GM18498 (cell line): Measurements from ENCODE around the gene ATXN1.
"Not testable (repeated sequence)": the region's sequence is repeated elsewhere in the genome, so short reads cannot be mapped to it uniquely, and the experiment has no call there.

Experiments used
- ATAC-seq: cut with Tn5 transposase; IDR thresholded peaks from one replicate; pipeline ENCODE4 v1.9.1; 2021; ENCODE audit warnings: mild to moderate bottlenecking, moderate library complexity; ENCODE audit not compliant: unreplicated experiment

ATXN1 gene

DNA sequence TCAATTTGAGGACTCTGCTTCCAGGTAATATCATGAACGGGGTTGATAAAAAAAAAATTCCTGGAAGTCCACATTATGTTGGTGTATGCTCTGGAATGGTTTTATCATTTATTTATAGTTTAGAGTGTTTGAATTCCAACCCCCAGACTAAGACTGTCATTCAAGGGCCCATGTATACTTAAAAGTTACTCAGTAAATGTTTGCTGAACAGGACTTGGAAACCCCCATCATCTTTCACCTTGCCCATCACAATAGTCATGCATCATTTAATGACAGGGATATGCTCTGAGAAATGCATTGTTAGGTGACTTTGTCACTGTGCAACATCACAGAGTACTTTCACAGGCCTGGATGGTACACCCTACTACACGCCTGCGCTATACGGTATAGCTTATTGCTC, 104.8 kb downstream of the ATXN1 start:
- ATAC-seq, result no peak

DNA sequence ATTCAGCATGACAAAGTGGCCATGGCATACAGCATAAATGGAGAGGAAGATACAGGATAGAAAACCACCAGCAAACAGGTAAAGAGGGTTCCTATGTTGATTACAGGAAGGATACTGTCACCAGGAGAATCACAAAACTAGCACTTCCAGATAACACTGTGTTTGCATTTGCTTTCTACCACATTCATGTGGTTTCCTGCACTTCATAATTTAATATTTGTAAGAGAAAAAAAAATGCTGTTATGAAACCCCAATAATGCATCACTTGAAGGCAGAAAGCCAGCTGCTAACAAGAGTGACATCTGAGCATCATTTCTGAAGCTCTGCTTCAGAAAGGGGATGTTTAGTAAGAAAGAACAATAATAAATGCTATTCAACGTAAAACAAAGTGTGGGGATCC, 106.6 kb downstream of the ATXN1 start:
- no peak for ATAC-seq

DNA sequence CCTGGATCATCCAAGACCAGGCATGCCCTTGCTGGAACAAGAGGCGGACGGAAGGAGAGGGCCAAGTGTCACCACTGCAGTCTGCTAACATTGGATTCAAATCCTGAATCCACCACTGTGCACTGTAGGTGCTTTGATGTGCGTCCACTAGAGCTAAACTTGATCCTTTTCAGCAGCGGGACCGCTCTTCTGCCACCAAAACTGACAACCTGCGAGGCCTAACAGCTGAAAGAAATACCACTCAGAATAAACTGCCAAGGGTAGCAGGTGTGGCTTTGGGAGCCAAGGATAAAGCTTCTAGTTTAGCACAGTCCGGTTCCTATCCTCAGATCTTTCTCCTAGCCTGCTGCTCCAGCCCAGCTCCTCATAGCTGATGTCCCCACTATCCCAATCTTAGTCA, 108.0 kb downstream of the ATXN1 start:
- no peak for ATAC-seq

DNA sequence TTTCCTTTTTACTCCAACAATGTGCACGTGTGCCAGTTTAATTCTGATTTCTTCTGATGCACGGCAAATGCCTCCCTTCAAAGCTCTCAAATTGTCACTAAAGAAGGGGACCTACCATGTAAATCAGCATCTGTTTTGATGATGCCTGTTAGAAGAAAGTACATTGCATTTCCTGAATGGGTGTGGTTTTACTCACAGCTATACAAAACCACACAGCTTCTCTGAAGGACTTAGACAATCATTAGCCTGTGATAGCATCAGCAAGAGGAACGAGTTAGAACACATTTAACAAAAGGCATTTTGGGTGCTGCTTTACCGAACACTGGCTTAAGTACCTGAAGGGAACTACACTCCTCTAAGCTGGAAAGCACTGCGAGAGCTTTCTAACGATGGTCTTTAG, 109.4 kb downstream of the ATXN1 start:
- peak; percentile 90 for ATAC-seq

DNA sequence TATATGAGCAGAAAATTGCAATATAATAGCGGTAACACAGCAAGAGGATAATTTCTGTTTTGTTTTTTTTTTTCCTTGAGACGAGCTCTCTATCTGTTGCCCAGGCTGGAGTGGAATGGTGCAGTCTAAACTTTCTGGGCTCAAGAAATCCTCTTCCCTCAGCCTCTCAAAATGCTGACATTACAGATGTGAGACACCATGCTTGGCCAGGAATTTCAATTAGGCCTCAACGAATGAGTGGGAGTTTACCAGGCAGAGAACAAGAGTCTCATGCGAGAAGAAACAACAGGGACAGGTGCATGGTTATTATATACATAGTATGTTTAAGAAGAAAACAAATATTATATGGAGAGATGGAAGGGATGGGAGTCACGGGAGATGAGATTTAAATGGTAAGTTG, 111.4 kb downstream of the ATXN1 start:
- ATAC-seq, result no peak

DNA sequence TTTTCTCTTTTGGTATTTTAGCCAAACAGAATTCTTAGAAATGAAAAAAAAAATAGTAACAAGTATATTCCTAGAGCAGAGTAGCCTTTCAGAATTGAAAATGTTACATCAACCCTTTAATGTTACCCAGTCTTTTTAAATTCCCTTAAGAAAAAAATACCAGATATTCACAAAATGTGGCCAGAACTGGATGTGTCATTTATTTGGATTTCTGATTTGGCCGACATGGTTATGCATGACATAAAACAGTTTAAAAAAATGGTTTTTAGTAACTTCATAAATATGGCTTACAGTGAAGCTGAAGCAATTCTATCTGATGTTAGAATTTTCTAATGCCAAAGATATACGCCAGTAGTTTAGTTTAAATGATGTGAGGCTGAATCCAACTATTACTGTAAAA, 112.0 kb downstream of the ATXN1 start:
- no peak for ATAC-seq

DNA sequence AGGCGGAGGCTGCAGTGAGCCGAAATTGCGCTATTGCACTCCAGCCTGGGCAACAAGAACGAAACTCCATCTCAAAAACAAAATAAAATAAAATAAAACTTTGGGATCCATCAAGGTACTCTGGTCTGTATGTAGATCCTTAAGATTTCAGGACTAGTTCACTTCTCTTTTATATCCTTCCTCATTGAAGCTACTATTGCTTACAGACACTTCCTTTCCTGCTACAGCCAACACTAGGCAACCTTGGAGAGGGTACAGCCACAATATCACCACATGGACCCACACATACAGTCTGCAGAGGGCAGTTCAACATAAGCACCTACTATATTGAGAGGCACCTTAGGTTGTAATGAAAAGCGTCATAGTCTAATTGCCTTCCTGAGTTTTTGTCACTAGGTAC, 113.3 kb downstream of the ATXN1 start:
- ATAC-seq, result no peak

DNA sequence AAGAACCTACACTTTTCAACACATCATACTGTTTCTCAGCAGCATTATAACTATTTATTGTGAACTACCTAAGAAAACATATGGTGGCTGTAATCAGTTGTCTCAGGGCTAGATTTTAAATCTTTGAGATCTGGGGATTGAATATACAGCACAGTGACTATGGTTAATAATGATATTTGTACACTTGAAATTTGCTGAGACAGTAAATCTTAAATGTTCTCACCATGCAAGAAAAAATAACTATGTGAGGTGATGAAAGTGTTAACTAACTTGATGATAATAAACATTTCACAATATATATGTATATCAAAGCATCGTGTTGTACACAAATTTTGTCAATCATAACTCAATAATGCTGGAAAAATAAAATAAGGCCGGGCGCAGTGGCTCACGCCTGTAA, 113.8 kb downstream of the ATXN1 start:
- no peak for ATAC-seq

DNA sequence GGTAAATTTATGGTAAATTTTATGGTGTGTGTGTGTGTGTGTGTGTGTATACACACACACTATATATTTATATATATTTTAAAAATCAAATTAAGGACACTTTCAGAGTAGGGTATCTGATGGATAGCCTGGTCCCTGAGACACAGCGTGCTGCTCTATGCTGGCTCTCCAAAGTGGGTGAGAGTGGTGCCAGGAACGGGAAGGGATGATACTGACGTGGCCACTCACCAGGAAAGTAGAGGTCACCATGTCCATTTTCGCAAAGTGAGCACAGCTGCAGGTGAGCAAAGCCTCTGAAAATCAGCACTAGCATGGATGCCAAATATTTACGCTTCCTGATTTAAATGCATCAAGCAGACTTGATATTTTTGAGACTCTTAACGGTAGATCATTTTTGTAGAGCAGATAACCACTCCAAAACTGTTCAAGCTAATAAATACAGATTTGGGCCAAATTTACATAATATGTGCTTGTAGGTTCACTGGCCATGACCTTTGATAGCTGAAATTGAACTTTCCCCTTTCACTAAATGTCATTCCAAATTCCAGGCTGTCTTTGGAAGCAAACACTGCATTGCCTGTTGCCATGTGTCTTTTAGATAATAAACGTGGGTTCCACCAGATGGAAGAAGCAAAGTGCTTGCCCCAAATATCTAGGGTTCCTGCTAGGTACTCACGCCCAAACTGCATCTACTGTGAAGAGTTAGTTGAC, 116.6 kb downstream of the ATXN1 start:
- ATAC-seq, result no peak

DNA sequence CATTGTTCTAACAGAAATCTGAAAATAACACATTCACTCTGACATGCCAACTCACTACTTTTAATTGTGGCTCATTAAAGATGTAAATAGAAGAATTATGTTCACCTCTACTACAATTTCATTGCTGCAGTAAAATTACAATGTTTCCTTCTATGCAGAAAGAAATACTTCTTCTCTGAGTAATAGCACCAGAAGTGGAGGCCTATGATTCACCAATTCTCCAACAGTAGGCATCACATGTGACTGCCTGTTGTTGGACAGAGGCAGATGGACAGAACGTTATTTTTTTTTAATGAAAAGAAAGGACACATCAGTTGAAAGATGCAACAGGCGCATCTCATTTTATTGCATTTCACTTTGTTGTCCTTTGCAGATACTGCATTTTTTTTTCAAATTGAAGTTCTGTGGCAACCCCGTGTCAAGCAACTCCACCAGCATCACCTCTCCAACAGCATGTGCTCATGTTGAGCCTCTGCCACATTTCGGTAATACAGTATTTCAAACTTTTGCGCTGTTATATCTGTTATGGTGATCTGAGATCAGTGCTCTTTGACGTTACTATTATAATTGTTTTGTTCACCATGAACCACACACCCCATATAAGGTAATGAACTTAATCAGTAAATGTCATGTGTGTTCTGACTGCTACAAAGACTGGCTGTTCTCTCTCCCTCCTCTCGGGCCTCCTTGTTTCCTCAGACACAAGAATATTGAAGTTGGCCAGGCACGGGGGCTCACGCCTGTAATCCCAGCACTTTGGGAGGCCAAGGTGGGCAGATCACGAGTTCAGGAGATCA, 121.4 kb downstream of the ATXN1 start:
- no peak for ATAC-seq

DNA sequence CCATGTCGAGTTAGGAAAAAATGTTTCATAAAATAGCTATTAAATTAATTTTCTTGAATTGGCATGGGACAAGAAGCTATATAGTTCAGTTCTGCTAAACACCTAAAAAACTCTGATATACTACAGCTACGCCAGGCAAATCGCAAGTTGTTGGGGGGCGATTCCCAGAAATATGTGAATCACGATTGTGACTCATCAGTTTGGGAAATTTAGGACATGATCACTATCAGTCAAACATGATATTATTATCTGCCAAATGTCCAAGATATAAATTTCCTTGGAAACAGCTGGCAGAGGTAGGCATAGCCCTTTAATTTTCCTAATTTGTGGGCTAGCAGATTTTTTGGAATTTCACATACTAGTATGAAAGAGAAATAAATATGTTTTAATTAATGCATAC, 123.6 kb downstream of the ATXN1 start:
- no peak for ATAC-seq

DNA sequence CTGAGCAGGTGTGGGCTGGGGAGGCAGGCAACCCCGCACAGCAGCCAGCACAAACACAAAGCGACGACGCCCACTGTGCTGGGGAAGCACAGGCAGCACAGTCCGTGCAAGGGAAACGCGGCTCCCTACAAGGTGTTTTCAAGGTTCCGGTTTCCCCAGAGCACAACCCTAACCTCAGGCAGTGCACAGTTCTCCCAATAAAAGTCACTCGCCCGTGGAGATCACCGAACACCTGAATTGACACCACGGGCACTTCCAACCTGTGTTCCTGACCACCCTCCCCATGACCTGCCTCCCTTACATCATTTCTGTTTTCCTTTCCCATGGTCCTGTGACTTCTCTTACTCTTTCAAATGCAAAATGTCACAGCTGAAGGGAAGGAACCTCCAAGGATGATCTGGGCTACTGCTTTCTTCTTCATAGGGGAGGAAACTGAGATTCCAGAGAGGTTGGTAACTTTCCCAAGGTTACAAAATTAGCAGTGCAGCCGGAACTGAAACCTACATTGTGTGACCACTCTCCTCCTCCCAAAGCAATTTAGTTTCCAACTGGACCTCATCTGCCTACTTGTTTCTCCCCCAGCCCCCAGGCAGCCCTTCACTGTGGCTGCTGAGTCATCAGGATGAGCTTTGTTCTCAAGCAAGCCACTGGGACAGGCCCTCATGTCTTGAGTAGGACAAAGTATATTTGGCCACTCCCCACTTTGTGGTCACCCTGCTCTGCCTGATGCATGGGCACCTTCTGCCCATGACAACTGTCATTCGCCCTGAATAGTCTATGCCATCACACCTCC, 125.3 kb downstream of the ATXN1 start:
- ATAC-seq, result peak; percentile 44

DNA sequence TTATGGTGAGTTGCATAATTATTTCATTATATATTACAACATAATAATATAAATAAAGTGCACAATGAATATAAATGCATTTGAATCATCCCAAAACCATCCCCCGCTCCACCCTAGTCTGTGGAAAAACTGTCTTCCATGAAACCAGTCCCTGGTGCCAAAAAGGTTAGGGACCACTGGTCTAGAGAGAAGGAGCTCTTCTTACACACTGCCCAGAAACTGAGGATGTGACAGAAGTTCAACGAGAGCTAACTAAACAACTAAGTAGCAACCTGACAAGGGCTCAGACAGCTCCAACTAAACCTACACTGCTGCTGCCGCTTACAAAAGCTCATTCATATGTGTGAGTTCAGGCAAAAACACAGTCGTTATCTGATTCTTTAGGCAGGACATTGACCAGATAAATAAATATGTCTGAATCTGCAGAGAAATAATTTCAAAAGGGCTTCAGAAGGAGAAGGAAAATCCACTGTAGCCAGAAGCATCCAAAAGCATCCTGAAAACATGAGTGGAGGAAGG, 125.9 kb downstream of the ATXN1 start:
- ATAC-seq, result no peak

DNA sequence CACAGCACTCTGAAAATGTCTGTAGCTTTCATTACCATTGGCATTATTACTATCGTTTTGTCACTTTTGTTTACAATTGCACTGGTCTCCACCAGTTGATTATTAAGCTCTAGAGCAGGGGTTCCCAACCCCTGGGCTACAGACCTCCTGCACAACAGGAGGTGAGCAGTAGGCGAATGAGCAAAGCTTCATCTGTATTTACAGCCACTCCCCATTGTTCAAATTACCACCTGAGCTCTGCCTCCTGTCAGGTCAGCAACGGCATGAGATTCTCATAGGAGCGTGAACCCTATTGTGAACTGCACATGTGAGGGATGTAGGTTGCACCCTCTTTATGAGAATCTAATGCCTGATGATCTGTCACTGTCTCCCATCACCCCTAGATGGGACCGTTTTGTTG, 126.4 kb downstream of the ATXN1 start:
- no peak for ATAC-seq

DNA sequence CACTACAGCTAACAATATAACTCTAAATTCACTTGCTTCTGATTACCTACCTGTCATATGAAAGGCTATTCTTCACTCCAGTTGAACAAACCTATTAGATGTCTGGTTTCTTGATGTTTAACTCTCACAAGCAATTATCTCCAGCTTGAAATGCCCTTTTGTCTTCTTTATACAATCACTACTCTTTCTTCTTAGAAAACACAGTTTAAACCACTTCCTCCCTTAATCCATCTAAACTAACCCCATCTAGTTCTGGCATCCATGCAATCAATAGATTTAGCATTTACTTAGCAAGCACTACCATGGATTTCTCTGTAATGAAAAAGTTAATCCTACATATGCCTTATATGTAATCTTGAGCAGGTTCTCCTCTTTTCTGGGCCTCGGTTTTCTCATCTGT, 127.3 kb downstream of the ATXN1 start:
- ATAC-seq, result no peak

DNA sequence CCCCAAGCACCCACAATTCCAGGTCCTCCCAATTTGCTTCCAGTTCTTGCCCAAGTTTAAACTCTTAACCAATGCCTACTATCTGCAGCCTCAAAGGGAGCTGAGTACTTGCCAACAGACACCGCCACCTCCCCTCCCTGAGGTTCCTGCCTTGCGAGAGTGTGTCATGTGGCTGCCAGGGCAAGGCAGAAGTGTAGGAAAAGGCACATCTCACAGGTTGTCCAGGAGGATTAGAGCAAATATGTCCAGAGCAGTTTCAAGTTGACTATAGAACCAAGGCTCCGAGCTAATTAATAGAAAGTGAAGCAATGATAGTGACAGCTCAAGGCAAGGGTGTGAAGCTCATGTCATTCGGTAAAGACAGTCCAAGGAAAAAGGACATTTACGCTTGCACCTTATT, 127.8 kb downstream of the ATXN1 start:
- ATAC-seq, result no peak

DNA sequence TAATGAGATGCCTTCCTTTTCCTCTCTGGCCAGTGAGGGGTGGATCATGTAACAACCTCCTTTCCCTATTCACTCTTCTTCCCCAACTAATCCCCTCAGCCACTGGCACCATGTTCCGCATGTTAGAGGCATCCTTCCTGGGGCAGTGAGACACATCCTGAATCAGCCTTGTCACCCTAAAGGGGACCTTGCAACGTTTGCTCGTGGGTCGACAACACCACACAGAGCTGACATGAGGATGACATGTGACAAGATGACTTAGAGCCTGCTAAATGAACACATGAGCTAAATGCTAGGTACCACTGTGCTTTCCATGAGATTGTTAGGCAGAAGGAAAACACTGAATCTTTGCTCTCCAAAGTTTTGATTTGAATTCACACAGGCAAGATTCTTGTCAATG, 129.2 kb downstream of the ATXN1 start:
- no peak for ATAC-seq

DNA sequence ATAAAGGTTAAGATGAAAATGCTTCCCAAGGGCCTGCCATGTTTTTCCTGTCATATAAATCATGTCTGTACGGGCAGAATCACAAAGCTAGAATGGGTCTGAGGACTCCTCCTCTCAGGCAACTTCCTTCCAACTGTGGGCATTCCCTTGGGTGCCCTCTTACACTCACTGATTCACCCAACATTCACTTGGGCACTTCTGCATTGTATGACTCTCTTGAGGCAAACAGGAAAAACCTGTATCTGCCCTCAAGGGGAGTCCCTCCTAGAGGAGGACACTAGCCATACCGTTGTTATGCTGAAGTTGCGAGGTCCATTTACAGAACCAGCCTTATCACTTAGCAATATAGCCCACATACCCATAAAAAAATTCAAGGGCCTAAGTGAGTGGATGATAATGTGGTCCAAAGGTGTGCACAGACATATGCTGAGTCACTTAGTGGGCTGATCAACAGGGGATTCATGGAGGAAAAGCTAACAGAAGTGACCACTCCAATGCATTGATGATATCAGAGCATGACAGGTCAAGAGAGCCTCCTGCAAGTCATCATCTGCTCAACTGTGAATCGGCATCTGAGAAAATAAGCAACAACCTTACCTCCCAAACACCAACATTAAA, 131.1 kb downstream of the ATXN1 start:
- ATAC-seq, result no peak

DNA sequence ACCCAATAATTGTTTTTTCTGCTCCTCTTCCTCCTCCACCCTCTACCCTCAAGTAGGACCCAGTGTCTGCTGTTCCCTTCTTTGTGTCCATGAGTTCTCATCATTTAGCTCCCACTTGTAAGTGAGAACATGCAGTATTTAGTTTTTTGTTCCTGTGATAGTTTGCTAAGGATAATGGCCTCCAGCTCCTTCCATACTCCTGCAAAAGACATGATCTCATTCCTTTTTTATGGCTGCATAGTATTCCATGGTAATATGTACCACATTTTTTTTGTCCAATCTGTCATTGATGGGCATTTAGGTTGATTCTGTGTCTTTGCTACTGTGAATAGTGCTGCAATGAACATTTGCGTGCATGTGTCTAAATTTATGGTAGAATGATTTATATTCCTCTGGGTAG, 132.7 kb downstream of the ATXN1 start:
- not testable (repeated sequence) for ATAC-seq

DNA sequence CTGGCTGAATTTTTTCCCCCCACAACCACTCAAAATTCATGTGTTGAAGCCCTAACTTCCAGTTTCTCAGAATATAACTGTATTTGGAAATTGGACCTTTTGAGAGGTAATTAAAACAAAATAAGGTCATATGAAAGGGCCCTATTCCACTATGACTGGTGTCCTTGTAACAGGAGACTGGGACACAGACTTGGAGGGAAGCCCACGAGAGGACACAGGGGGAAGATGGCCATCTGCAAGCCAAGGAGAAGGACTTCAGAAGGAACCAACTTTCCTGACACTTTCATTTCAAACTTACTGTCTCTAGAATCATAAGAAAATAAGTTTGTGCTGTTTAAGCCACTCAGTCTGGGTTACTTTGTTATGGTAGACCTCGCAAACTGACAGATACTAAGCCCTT, 134.6 kb downstream of the ATXN1 start:
- ATAC-seq, result no peak
